HEK293T (cell line): ENCODE measurements around the gene CACNA1C.

Experiments
- ARNT ChIP-seq: fragments of 450-650 bp; IDR thresholded peaks from 2 replicates; pipeline ENCODE4 v1.6.1; 2017; ENCODE audit warnings: mild to moderate bottlenecking
- BHLHE40 ChIP-seq: fragments of 450-650 bp; IDR thresholded peaks from 2 replicates; pipeline ENCODE4 v1.6.1; 2016; ENCODE audit warnings: mild to moderate bottlenecking, moderate library complexity, borderline replicate concordance
- ELF4 ChIP-seq: fragments of 450-650 bp; IDR thresholded peaks from 2 replicates; pipeline ENCODE4 v1.6.1; 2017; ENCODE audit warnings: antibody characterized with exemption
- FOXA1 ChIP-seq: fragments of 450-650 bp; IDR thresholded peaks from 2 replicates; pipeline ENCODE4 v1.6.1; 2016; ENCODE audit warnings: mild to moderate bottlenecking
- FOXK2 ChIP-seq: fragments of 450-650 bp; IDR thresholded peaks from 2 replicates; pipeline ENCODE4 v1.6.1; 2016; ENCODE audit warnings: mild to moderate bottlenecking
- FOXM1 ChIP-seq: fragments of 450-650 bp; IDR thresholded peaks from 2 replicates; pipeline ENCODE4 v1.6.1; 2017; ENCODE audit warnings: mild to moderate bottlenecking, borderline replicate concordance
- L3MBTL2 ChIP-seq: fragments of 450-650 bp; conservative IDR thresholded peaks from 2 replicates; pipeline ENCODE4 v1.6.1; 2016; ENCODE audit warnings: mild to moderate bottlenecking
- LEF1 ChIP-seq: fragments of 450-650 bp; IDR thresholded peaks from 2 replicates; pipeline ENCODE4 v1.6.1; 2017; ENCODE audit warnings: mild to moderate bottlenecking, borderline replicate concordance
- NFRKB ChIP-seq: fragments of 450-650 bp; IDR thresholded peaks from 2 replicates; pipeline ENCODE4 v1.6.1; 2016; ENCODE audit warnings: mild to moderate bottlenecking, moderate library complexity
- PKNOX1 ChIP-seq: fragments of 450-650 bp; IDR thresholded peaks from 2 replicates; pipeline ENCODE4 v1.6.1; 2016
- SP1 ChIP-seq: fragments of 450-650 bp; IDR thresholded peaks from 2 replicates; pipeline ENCODE4 v1.6.1; 2017
- SUZ12 ChIP-seq: fragments of 450-650 bp; IDR thresholded peaks from 2 replicates; pipeline ENCODE4 v1.6.1; 2016; ENCODE audit warnings: mild to moderate bottlenecking
- TARDBP ChIP-seq: fragments of 450-650 bp; IDR thresholded peaks from 2 replicates; pipeline ENCODE4 v1.6.1; 2016
- ZNF384 ChIP-seq: fragments of 450-650 bp; IDR thresholded peaks from 2 replicates; pipeline ENCODE4 v1.6.1; 2016

GRCh38 chr12:2483713-2484112, 430.9 kb downstream of the CACNA1C start:
- TF ChIP-seq ELF4: no peak
- no peak for TF ChIP-seq ZNF384
- TF ChIP-seq FOXM1: no peak
- TF ChIP-seq L3MBTL2: no peak
- TF ChIP-seq LEF1: no peak
- no peak for TF ChIP-seq TARDBP
- TF ChIP-seq ARNT: no peak
- TF ChIP-seq PKNOX1: no peak
- no peak for TF ChIP-seq SUZ12
- TF ChIP-seq FOXK2: no peak
- TF ChIP-seq FOXA1: no peak
- no peak for TF ChIP-seq SP1
- TF ChIP-seq BHLHE40: no peak
- no peak for TF ChIP-seq NFRKB
